Stimulated activated CD4-positive, alpha-beta T cell treated with anti-CD3 and anti-CD28 coated beads, Interleukin-2, amount 100 ng/mL, for 4 hours (primary cell): ENCODE measurements around the gene CDS2.
"Not testable (repeated sequence)": the region's sequence is repeated elsewhere in the genome, so short reads cannot be mapped to it uniquely, and the experiment has no call there.

ENCODE experiments used
- DNase-seq: peaks from one replicate; pipeline ENCODE4 v3.0.0-alpha.2; 2020; ENCODE audit warnings: low read depth

Gene CDS2

DNA sequence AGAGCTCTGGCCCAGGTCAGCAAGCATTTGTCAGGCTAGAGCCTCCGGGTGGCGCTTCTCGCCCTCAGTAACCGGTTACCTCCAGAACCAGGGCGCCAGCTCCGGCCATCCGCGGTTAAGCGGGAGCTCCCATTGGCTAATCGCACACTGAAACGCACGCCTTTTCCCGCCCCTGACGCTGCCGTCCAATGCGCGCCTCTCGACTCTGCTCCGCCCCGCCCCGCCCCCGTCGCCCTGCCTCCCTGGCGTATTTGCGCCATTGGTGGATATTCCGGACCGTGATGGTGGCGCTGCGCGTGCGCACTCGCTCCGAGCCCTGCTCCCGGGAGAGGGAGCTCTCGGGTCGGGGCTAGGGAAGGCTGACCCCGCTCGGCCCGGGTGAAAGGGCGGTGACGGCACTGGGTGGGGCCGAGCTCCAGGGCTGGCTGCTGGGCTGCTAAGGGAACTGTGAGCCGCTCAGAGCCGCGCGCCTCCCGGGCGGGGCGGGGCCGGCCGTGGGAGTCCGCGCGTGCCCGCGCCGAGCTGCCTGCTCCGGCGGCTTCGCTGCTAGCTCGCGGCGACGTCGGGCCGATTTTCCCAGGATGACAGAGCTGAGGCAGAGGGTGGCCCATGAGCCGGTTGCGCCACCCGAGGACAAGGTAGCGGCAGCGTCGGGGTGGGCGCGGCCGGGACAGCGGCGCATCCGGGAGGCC lies at the start of gene CDS2:
Gene CDS2 (plus strand): TSS at position 497 of the 692 bp plus-strand sequence. CDS start 85 bp downstream, at position 582.
- DNase-seq, result peak; percentile 100

DNA sequence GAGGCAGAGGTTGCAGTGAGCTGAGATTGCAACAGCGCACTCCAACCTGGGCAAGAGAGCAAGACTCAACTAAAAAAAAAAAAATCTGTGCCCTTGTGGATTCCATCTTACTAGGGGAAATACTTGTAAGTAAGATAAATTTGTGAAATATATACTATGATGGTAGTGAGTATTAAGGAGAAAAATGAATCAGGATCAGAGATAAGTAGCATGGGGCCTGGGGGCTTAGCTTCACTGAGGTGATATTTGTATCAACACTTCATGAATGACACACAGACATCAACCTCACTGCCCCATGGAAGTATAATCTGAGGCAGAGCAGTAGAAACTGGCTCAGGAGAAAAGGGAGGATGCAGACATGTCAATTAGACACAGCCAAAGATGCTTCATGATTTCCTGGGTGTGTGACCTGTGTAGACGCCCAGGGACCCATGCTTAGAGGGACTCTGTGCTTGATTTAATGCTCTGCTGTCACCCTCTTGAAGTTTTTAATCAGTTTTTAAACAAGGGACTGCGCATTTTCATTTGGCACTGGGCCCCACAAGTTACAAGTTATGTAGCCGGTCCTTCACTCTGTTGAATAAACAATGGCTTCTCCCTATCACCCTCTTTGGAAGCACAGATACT lies 48.9 kb upstream of the CDS2 start:
- no peak for DNase-seq

DNA sequence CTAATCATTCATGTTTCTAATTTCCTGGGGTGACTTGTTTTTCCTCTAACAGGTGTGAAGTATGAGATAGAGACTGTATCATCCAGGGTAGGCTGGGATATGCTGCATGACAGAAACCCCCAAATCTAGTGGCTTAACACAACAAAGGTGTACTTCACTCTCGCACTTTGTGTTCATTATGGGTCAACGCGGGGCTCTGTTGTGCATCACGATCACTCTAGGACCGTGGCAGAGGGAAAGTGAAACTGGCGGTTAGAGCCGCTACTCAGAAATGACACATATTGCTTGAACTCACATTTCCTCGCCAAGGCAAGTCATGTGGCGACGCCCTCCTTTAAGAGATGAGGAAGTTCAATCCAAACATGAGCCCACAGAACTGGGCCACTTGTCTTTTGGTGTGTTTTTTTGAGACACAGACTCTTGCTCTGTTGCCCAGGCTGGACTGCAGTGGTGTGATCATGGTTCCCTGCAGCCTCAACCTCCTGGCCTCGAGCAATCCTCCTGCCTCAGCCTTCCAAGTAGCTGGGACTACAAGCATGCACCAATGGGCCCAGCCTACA lies 48.3 kb upstream of the CDS2 start:
- peak; percentile 72 for DNase-seq

DNA sequence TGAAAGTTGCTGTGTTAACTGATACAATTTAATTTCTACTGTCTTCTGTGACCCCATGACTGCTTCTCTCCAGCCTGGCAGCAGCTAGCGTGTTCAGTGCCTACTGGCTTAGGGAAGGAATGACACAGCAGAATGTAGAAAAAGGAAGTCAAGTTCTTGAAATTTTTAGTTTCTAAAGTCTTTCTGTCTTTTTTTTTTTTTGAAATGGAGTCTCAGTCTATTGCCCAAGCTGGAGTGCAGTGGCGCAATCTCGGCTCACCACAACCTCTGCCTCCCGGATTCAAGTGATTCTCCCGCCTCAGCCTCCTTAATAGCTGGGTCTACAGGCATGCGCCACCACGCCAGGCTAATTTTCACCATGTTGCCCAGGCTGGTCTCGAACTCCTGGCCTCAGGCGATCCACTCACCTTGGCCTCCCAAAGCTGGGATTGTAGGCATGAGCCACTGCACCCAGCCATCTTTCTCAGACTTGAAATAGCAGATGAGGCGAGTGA lies 46.4 kb upstream of the CDS2 start:
- no peak for DNase-seq

DNA sequence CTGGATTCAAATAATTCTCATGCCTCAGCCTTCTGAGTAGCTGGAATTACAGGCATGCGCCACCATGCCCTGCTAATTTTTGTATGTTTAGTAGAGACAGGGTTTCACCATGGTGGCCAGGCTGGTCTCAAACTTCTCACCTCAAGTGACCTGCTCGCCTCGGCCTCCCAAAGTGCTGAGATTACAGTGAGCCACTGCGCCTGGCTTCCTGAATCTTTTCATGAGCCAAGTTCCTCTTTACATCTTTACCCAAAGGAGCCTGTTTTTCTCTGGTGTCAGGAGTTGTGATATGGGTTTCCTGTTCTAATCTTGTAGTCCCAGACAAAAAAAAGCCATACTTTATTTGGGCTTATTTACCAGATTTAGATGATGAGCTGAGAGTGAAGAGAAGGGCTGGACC lies 41.4 kb upstream of the CDS2 start:
- DNase-seq, result no peak

DNA sequence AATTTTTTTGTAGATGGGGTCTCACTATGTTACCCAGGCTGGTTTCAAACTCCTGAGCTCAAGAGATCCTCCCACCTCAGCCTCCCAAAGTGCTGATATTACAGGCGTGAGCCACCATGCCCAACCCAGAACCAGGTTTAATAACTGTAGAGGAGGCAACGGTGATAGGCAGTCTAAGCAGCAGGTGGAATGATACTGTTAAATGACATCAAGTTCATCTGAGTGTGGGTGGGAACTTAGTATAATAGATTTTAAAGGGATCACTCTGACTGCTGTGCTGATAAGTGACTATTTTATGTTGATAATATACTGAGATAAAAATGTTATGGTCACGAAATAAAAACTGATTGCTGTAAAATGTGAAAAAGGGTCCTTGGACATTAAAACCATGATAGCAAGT lies 38.1 kb upstream of the CDS2 start:
- no peak for DNase-seq

DNA sequence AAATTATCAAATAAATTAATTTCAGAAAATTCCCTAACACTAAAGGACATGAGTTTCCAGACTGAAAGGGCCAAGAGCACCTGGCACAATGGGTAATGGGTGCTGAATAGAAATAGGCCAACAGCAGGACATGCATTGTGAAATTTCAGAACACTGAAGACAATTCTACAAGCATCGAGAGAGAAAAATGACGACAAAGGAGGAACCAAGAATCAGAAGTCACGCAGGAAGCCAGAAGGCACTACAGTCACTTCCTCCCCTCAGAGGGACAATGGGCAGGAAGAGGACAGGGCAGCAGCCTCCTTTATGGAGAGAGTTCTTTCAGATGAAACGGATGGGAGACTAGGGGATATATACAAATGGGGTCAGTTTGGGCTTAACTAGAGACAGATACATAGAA lies 36.6 kb upstream of the CDS2 start:
- no peak for DNase-seq

DNA sequence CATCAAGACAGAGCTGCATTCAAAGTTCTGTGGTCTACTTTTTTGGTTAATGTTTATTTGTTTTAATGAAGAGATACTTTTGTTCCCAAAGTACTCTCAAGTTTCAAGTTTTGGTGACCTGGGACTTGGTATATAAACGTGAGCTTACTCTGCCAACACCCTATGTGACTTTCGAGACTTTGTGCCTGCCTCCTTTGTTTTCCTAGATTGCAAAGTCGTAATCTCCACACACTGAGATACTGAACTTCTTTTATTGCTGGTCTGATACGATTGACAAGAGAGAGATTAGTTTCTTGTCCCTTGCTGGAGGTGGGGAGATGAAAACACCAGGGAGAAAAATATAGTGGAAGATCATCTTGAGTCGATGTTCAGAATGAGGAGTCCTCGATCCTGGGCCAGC lies 34.9 kb upstream of the CDS2 start:
- DNase-seq, result no peak

DNA sequence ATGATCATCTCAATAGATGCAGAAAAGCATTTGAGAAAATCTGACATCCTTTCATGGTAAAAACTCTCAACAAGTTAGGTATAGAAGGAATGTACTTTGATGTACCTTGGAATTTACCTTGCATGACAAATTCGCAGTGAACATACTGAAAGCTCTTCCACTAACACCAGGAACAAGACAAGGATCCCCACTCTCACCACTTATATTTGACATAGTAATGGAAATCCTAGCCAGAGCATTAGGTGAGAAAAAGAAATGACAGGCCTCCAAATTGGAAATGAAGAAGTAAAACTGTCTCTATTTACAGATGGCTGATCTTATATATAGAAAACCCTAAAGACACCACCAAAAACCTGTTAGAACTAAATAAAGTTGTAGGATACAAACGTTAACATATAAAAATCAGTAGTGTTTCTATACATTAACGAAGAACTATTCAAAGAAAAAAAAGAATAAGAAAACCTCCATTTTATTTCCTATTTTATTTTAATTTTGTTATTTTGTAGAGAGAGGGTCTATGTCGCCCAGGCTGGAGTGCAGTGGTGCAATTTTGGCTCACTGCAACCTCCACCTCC lies 34.0 kb upstream of the CDS2 start:
- no peak for DNase-seq

DNA sequence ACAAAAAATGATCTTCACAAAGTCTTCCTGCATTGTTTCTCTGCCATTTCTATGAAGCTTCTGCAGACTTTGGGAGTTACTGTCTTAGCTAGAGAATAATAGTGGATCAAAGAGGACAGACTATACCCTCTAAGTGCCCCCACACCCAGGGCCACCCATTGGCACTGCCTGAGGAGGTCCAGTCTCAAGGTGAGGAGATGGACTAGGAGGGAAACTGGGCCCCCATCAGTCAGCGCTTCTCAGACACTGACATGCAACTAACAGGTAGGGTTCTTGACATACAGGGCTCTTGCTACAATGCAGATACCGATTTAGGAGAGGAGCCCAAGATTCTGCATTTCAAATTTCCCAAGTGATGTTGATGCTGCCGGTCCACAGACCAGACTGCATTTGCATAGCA lies 31.4 kb upstream of the CDS2 start:
- DNase-seq, result no peak

DNA sequence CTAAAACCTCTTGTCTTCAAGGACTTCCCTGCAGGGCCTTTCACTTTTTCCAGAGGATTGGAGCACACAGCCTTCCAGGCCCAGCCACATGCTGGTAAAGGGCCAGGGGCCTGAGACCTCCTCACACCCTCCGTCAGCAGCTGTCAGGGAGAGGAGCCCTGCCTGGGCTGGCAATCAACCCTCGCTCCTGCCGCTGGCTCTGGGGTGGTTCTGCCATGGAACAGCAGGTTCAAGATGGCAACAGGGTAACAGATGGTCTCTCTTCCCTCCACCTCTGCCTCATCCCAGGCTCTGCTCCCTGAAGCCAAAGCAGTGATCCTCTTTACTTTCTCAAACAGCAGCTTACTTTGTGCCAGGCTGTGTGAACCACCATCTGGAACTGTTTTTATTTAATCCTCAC lies 30.9 kb upstream of the CDS2 start:
- DNase-seq, result no peak

DNA sequence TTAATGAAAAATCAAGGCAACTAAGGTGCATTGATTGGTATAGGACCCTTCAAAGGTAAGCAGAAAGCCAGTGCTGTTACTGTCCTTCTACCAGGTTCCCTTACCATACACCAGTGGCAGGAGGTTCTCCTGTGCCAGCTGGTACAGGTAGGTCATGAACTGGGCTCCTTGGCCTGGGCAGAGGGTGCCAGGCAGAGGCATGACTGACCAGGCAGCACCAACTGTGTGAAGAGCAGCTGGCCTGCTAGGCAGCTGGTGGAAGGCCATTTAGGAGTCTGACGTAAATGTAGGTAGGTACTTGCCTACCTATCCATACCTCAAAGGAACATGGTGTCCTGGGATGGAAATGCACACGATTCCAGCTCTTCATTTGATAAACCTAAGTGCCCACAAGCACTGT lies 30.3 kb upstream of the CDS2 start:
- DNase-seq, result no peak

DNA sequence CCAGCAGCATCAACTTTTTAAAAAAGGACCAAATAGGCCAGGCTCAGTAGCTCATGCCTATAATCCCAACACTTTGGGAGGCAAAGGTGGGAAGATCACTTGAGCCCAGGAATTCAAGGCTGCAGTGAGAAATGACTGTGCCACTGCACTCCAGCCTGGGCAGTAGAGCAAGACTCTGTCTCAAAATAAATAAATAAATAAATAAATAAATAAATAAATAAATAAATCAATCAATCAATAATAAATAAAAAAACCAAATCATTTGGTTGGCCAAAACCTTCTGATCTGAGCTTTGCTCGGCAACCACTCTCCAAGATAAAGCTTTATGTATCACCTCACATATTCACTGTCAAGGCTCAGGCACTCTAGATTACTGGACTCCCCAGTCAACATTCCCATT lies 27.8 kb upstream of the CDS2 start:
- not testable (repeated sequence) for DNase-seq

DNA sequence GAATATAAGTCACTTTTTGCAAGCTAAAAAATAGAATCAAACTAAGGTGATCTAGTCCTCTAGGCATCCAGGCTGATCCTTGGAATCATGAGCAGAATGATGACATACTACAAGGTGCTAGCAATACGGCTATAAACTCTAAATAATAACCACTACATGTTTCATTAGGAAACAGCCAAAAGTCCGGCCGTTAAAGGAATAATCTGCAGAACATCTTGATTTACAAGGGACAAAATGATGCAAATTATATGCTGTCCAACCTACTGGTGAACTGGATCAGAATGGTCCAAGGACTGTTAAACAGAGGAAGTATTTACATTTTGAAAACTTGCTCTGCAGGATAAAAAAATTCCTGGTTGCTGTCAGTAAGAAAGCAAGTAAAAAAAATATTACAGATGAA lies 26.9 kb upstream of the CDS2 start:
- not testable (repeated sequence) for DNase-seq

DNA sequence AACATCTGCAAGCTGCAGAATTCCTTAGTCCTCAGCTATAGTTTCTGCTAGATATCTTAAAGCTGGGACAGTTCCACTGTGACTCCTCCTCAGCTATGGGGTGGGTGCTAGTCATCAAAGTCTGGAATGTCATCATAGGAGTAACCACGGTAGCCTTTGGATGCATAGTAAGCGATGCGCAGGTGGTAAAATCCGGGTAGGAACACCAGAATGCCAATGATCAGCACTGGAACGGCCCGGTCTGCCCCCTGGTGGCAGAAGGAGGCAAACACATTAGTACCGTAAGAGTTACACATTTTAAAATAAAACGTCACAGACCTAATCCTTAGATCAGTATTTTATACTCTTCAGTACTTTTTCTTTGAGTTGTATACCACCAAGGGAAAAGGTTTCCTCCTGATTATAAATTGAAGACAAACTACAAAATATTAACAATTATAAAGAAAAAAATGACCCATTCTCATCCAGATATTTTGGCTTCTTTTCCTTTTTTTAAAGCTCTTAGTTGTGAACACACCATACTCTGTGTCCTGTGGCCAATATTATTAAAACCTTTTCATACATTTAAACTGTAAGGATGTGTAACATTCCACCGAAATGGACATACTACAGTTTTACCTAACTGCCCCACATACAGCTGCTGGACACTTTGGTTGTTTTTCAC lies 26.0 kb upstream of the CDS2 start:
- peak; percentile 55 for DNase-seq

DNA sequence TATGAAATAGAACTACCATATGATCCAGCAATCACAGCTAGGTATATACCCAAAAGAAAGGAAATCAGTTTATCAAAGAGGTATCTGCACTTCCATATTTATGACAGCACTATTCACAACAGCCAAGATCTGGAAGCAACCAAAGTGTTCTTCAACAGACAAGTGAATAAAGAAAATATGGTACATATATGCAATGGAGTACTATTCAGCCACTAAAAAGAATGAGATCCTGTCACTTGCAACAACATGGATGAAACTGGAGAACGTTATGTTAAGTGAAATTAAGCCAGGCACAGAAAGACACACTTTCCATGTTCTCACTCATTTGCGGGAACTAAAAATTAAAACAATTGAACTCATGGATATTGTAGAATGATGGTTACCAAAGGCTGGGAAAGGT lies 22.3 kb upstream of the CDS2 start:
- no peak for DNase-seq

DNA sequence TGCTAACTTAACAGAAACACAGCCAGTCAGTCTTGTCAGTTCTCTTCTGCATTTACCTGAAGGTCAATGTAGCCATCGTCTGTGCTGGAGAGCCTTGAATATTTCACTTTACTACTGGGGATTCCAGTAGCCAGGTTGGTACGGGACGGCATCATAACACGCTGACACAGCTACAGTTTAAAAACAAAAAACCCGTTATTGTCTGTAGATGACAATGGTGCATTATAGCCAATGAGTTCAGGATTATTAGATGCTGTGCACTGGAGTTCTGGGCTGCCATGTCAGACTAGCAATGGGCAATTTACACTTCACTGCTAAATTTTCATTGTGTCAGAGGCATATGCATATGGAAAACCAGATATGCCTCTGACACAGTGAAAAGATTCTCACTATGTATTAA lies 17.5 kb upstream of the CDS2 start:
- no peak for DNase-seq

DNA sequence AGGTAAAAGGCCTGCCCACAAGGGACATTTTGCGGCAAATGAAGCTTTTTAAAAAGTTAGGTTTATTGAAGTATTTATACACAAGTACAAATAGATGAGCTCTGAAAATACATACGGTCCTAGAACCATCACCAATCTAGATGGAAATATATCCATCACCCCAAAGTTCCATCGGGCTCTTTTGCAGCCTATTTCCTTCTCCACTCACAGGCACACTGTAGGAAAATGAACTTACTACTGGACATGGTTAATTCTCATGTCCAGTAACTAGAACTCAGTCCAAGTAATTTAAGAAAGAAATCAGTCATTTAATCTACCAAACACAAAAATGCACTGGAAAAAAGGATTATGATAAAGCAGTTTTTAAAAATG lies 13.2 kb upstream of the CDS2 start:
- DNase-seq, result no peak

DNA sequence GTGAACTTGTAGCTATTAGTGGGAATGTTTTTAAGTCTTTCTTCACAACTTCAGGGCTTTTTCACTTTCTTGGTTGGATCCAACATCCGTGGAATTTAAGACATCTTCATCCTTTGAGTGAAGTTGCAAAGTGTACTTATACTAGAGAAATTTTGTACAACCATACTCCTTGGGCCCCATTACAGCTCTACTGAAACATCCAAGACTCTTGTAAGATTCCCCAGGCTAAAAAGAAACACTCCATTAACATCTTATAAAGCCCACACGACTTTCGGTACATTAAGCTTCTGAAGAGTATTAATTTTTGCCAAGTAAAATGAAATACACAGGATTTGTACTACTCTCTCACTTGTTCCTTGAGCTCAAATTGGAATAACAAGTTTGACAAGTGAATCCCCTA lies 12.4 kb upstream of the CDS2 start:
- DNase-seq, result no peak

DNA sequence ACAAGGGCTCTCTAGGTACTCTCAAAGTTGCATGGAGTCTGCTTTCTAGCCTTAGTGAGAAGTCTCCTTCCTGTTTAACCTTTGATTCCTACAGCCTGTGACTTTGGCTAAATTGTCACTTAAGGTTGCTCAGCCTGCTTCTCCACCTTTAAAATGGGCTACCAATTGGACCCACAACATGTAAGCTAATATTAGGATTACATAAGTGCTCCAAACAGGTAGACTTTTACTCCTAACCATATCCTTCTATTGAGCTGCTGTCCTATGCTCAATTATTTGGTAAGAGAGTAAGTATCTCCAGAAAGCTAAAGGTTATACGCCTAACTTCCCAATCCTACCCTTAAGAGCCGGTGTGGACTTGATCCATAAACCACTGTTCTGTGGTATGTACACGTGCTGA lies 9.9 kb upstream of the CDS2 start:
- DNase-seq, result no peak

DNA sequence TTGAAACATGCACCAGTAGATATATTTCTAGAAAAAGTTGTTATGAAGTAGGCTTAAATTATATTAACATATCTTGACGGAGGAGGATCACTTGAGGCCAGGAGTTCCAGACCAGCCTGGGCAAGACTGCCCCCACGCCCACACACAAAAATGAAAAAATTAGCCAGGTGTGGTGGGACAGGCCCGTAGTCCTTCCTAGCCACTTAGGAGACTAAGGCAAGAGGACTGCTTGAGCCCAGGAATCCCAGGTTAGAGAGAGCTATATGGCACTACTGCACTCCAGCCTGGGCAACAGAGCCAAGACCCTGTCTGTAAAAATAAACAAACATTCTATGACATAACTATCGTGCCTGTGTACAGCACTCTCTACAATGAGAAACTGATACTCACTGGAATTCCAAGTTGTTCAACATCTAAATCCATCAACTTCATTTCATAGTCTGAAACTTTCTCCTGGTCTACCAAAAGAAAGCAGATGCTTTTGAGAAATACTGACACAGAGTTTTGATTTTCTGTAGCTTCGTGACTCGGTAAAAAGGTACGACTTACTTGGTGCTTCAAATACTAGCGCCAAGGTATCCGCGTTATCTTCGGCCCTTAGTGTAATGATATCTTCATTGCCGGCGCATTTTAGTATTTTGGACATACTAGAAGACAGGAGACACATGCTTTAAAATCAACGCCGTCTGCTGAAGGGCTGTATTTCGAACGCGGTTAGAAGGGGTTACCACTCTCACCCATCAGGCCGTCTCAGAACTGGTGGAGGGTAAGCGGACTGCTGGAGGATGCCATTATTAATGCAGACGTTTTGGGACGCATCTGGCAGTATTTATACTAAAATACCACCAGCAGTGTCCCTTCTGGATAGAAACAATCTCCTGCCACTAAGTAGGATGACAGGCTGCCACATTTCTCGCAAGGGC lies 8.3 kb upstream of the CDS2 start:
- DNase-seq, result no peak

DNA sequence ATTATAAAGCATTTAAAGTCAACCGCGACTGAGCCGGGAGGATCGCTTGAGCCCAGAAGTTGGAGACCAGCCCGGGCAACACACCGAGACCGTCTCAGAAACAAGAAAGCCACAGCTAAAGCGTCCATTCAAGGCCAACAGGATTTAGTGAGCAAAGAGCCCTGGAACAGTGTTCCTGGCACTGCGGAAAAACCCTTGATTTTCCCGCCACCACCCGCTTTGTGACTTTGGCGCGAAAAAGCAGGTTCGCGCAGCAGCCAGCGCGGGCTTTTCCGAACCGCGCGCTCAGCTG lies 7.7 kb upstream of the CDS2 start:
- DNase-seq, result no peak
